ACC112 (cell line): ENCODE data around the gene ELN.
"Not testable (repeated sequence)": the region's sequence is repeated elsewhere in the genome, so short reads cannot be mapped to it uniquely, and the experiment has no call there.

Experiments
- H2AFZ ChIP-seq: fragments of 200-600 bp; sonication (generic); one replicate; pipeline ENCODE4 v1.6.0; 2017; ENCODE audit warnings: antibody characterized with exemption, low read length; ENCODE audit not compliant: unreplicated experiment
- H3K27ac ChIP-seq: fragments of 200-600 bp; sonication (generic); 2 replicates; pipeline ENCODE4 v1.5.1; 2014; ENCODE audit warnings: low read depth, mild to moderate bottlenecking, antibody characterized with exemption, low read length, moderate library complexity
- H3K27me3 ChIP-seq: fragments of 200-600 bp; sonication (generic); 2 replicates; pipeline ENCODE4 v1.6.1; 2014; ENCODE audit warnings: mild to moderate bottlenecking, antibody characterized with exemption, low read length, moderate library complexity, mixed read lengths; ENCODE audit not compliant: insufficient read depth
- H3K36me3 ChIP-seq: fragments of 200-600 bp; sonication (generic); 2 replicates; pipeline ENCODE4 v1.6.1; 2016; ENCODE audit warnings: mild to moderate bottlenecking, antibody characterized with exemption, low read length, moderate library complexity, mixed read lengths; ENCODE audit not compliant: insufficient read depth
- H3K4me1 ChIP-seq: fragments of 200-600 bp; sonication (generic); one replicate; pipeline ENCODE4 v1.6.1; 2016; ENCODE audit warnings: low read length, mixed read lengths; ENCODE audit not compliant: insufficient read depth, unreplicated experiment, control insufficient read depth
- H3K4me3 ChIP-seq: fragments of 200-600 bp; sonication (generic); 2 replicates; pipeline ENCODE4 v1.5.1; 2014; ENCODE audit warnings: mild to moderate bottlenecking, low read depth, low read length
- H3K79me2 ChIP-seq: fragments of 200-600 bp; sonication (generic); one replicate; pipeline ENCODE4 v1.6.0; 2016; ENCODE audit warnings: low read length; ENCODE audit not compliant: control insufficient read depth, unreplicated experiment, insufficient read depth

ELN gene

DNA sequence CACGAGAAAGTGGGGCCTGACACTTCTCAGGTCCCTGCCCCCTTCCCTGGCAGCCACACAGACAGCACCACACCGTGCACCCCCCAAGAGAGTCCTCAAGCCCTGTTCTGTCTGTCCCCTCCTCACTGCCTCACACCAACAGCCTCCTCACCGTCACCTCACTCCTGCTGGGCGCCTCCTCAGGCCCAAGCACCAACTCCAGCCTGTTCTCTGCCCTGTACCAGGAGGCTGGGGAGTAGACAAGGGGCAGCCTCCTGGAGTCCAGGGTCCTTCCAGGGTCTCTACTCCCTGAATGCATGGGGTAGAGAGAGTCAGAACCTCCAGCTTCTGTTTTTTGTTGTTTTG, 26.9 kb upstream of the ELN start:
- H3K79me2 ChIP-seq: no peaks in the 10 kb centered on the region
- no peaks in the 10 kb centered on the region for H3K36me3 ChIP-seq
- no peak overlapping the region for H3K4me3 ChIP-seq
- no peak overlapping the region for H2AFZ ChIP-seq
- H3K27ac ChIP-seq: no peak overlapping the region
- H3K27me3 ChIP-seq: no peaks in the 10 kb centered on the region
- H3K4me1 ChIP-seq: peaks cover 15% of the 10 kb centered on the region

DNA sequence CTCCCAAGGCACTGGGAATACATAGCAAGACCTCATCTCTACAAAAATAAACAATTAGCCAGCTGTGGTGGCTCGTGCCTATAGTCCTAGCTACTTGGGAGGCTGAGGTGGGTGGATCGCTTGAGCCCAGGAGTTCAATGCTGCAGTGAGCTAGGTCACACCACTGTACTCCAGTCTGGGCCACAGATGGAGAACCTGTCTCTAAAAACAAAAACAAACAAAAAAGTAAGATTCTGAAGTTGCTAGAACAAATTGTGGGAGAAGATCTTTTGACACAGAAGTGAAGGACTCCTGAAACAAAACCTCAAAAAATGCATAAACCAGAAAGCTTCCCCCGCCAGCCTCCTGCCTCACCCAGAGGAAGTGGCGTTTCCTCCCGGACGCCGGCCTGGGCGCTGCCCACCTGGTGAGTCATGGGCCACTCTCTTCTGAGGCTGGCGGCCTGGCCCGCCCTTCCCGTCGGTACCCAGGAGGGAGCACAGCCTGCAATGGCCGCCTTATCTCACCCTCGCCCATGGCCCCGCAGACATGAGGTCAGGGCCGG, 25.4 kb upstream of the ELN start:
- no peaks in the 10 kb centered on the region for H3K27me3 ChIP-seq
- H3K36me3 ChIP-seq: no peaks in the 10 kb centered on the region
- H2AFZ ChIP-seq: no peak overlapping the region
- H3K4me1 ChIP-seq: peaks cover 15% of the 10 kb centered on the region
- H3K4me3 ChIP-seq: 0 out of 2 replicates have a peak overlapping the region, but pooled peaks have one; percentile 11
- H3K27ac ChIP-seq: peak overlapping the region; percentile 8; the same call in 1 of the 2 replicates
- no peaks in the 10 kb centered on the region for H3K79me2 ChIP-seq

GRCh38 chr7:74003621-74004020, 24.4 kb upstream of the ELN start:
- Histone ChIP-seq H3K79me2 (no peaks in the 10 kb centered on the region), H2AFZ (no peak overlapping the region), H3K4me1 (peaks cover 15% of the 10 kb centered on the region), H3K4me3 (no peak overlapping the region), H3K36me3 (no peaks in the 10 kb centered on the region), H3K27ac (no peak overlapping the region), H3K27me3 (no peaks in the 10 kb centered on the region)

- no peaks in the 10 kb centered on the region for H3K79me2 ChIP-seq
- no peak overlapping the region for H3K27ac ChIP-seq
- H3K27me3 ChIP-seq: no peaks in the 10 kb centered on the region
- no peak overlapping the region for H3K4me3 ChIP-seq
- H3K4me1 ChIP-seq: peaks cover 11% of the 10 kb centered on the region
- H3K36me3 ChIP-seq: no peaks in the 10 kb centered on the region
- H2AFZ ChIP-seq: no peak overlapping the region
Measured at GRCh38 chr7:74006032-74006431, 21.9 kb upstream of the ELN start.

- peaks cover 11% of the 10 kb centered on the region for H3K4me1 ChIP-seq
- H3K79me2 ChIP-seq: no peaks in the 10 kb centered on the region
- no peak overlapping the region for H3K4me3 ChIP-seq
Measured at GRCh38 chr7:74006451-74007241, 21.3 kb upstream of the ELN start.

GRCh38 chr7:74007242-74007567, 20.8 kb upstream of the ELN start:
- no peak overlapping the region for H3K4me3 ChIP-seq
- H3K27me3 ChIP-seq: no peaks in the 10 kb centered on the region
- H3K4me1 ChIP-seq: peaks cover 11% of the 10 kb centered on the region
- H3K36me3 ChIP-seq: no peaks in the 10 kb centered on the region
- H3K27ac ChIP-seq: no peak overlapping the region
- no peaks in the 10 kb centered on the region for H3K79me2 ChIP-seq
- H2AFZ ChIP-seq: no peak overlapping the region

More at GRCh38 chr7:74006451-74007241, 21.3 kb upstream of the ELN start:
- Histone ChIP-seq H3K27me3 (no peaks in the 10 kb centered on the region), H3K36me3 (no peaks in the 10 kb centered on the region), H2AFZ (no peak overlapping the region), H3K27ac (no peak overlapping the region)

GRCh38 chr7:74008687-74009086, 19.3 kb upstream of the ELN start:
- Histone ChIP-seq H2AFZ (no peak overlapping the region), H3K4me1 (peaks cover under 1% of the 10 kb centered on the region), H3K79me2 (no peaks in the 10 kb centered on the region), H3K27me3 (no peaks in the 10 kb centered on the region), H3K36me3 (no peaks in the 10 kb centered on the region), H3K4me3 (no peak overlapping the region), H3K27ac (no peak overlapping the region)

DNA sequence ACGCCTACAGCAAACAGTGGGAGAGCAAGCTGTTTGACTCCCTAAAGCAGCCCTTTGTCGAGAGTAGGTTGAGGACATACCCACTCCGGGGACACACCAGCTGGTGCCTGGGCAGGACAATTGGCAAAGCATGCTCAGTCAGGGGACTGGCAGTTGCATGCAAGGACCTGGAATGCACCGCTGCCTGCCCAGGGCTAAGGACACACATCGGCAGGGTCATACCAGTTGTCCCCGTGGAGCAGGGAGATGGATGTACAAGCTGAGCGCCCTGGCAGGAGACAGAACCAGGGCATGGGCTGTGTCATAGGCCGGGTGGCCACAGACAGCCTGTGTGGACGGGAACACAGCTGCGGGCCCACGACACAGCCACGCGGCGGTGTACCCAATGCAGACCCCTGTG, 18.3 kb upstream of the ELN start:
- H2AFZ ChIP-seq: no peak overlapping the region
- H3K27me3 ChIP-seq: no peaks in the 10 kb centered on the region
- H3K4me1 ChIP-seq: no peaks in the 10 kb centered on the region
- no peaks in the 10 kb centered on the region for H3K36me3 ChIP-seq
- H3K79me2 ChIP-seq: no peaks in the 10 kb centered on the region
- no peak overlapping the region for H3K27ac ChIP-seq
- H3K4me3 ChIP-seq: no peak overlapping the region

GRCh38 chr7:74010407-74010806, 17.6 kb upstream of the ELN start:
- Histone ChIP-seq H3K27ac (no peak overlapping the region), H3K36me3 (no peaks in the 10 kb centered on the region), H3K27me3 (no peaks in the 10 kb centered on the region), H3K4me1 (no peaks in the 10 kb centered on the region), H3K4me3 (no peak overlapping the region), H3K79me2 (no peaks in the 10 kb centered on the region), H2AFZ (no peak overlapping the region)

DNA sequence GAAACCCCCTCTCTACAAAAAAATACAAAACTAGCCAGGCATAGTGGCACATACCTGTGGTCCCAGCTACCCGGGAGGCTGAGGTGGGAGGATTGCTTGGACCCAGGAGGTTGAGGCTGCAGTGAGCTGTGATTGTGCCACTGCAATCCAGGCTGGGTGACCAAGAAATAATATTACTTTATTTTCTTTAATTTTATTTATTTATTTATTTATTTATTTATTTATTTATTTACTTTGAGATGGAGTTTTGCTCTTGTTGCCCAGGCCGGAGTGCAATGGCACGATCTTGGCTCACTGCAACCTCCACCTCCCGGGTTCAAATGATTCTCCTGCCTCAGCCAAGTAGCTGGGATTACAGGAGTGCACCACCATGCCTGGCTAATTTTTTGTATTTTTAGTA, 16.6 kb upstream of the ELN start:
- not testable (repeated sequence) for H3K27ac ChIP-seq, H3K4me1 ChIP-seq, H3K4me3 ChIP-seq, H3K79me2 ChIP-seq, H3K36me3 ChIP-seq, H3K27me3 ChIP-seq, H2AFZ ChIP-seq

GRCh38 chr7:74012842-74013249, 15.1 kb upstream of the ELN start:
- Histone ChIP-seq H3K79me2 (no peaks in the 10 kb centered on the region), H3K4me3 (no peak overlapping the region), H2AFZ (no peak overlapping the region), H3K36me3 (no peaks in the 10 kb centered on the region), H3K27ac (no peak overlapping the region), H3K4me1 (no peaks in the 10 kb centered on the region), H3K27me3 (no peaks in the 10 kb centered on the region)
